ENCODE results near the gene IL1R2.
"Not testable (repeated sequence)": the region's sequence is repeated elsewhere in the genome, so short reads cannot be mapped to it uniquely, and the experiment has no call there.

Gene IL1R2

GRCh38 chr2:102000813-102001766, 9.3 kb downstream of the IL1R2 start:
- DNase-seq = no peak

- no peak for DNase-seq
Measured at GRCh38 chr2:102001767-102002142, 10.0 kb downstream of the IL1R2 start.

- DNase-seq = no peak
Measured at GRCh38 chr2:102002228-102002627, 10.5 kb downstream of the IL1R2 start.

GRCh38 chr2:102002909-102003308, 11.1 kb downstream of the IL1R2 start:
- DNase-seq = not testable (repeated sequence)

GRCh38 chr2:102003696-102004095, 11.9 kb downstream of the IL1R2 start:
- DNase-seq = no peak

GRCh38 chr2:102004581-102004980, 12.8 kb downstream of the IL1R2 start:
- DNase-seq = no peak

- DNase-seq = no peak
Measured at GRCh38 chr2:102005449-102005848, 13.7 kb downstream of the IL1R2 start.

- DNase-seq = peak; percentile 38
Measured at GRCh38 chr2:102005989-102006885, 14.5 kb downstream of the IL1R2 start.

- DNase-seq = no peak
Measured at GRCh38 chr2:102006886-102007278, 15.1 kb downstream of the IL1R2 start.

GRCh38 chr2:102008490-102008889, 16.7 kb downstream of the IL1R2 start:
- no peak for DNase-seq

- DNase-seq = no peak
Measured at GRCh38 chr2:102009557-102009956, 17.8 kb downstream of the IL1R2 start.

- no peak for DNase-seq
Measured at GRCh38 chr2:102010902-102011301, 19.1 kb downstream of the IL1R2 start.

- no peak for DNase-seq
Measured at GRCh38 chr2:102012061-102012614, 20.4 kb downstream of the IL1R2 start.

- DNase-seq = no peak
Measured at GRCh38 chr2:102013206-102014040, 21.7 kb downstream of the IL1R2 start.

- DNase-seq = no peak
Measured at GRCh38 chr2:102014041-102014345, 22.2 kb downstream of the IL1R2 start.

- DNase-seq = no peak
Measured at GRCh38 chr2:102015399-102015798, 23.6 kb downstream of the IL1R2 start.

- DNase-seq = no peak
Measured at GRCh38 chr2:102016399-102016955, 24.7 kb downstream of the IL1R2 start.

- DNase-seq = no peak
Measured at GRCh38 chr2:102018823-102019445, 27.2 kb downstream of the IL1R2 start.

- DNase-seq = peak; percentile 87
Measured at GRCh38 chr2:102020596-102021170, 28.9 kb downstream of the IL1R2 start.

- no peak for DNase-seq
Measured at GRCh38 chr2:102021779-102022178, 30.0 kb downstream of the IL1R2 start.

- DNase-seq = no peak
Measured at GRCh38 chr2:102022884-102023539, 31.3 kb downstream of the IL1R2 start.

All from CD4-positive, alpha-beta T cell treated with Interleukin-6 for 4 hours (primary cell).